ENCODE data around the gene R3HDM1.
"Not testable (repeated sequence)": the region's sequence is repeated elsewhere in the genome, so short reads cannot be mapped to it uniquely, and the experiment has no call there.

Gene R3HDM1

DNA sequence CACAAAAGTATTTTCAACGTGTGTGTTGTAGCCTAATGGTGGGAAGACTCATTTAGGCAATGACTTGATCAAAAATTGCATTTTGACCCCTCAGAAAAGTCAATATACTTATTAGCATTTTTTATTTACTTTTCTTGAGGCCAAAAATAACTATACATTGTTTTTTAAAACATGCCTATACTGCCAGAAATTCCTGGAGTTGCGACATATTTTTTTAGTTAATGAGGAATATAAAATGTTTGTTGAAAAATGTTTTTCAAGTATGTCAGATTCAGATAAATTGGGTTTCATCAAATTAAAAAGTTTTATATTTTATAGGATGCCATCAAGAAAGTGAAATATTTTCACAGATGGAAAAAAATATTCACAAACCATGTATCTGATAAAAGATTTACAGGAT is 39.6 kb downstream of the R3HDM1 start:
- DNase-seq (ENCODE audit: low read depth in 2 of 3, low spot score in 1 of 3): no peak

GRCh38 chr2:135573620-135574019 is 42.3 kb downstream of the R3HDM1 start:
- no peak for DNase-seq (ENCODE audit: low read depth in 2 of 3, low spot score in 1 of 3)

DNA sequence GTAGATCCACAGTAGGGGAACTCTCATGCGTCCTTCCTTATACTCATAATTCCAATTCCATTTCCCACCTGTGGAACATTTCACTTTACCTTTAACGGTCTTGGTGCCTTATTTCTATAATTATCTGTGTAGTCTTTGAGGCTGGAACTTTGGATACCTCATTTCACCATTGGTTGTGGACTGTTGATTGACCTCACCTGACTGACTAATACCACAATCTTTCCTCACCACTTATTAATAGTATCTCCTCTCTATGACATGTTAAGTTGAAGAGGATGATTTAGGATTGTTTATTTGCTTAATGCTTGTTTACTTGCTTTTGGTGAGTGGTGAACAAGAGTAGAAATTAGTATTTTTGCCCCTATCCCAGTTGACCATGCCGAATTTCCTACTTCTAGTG is 50.0 kb downstream of the R3HDM1 start:
- DNase-seq (ENCODE audit: low read depth in 2 of 3, low spot score in 1 of 3): no peak

DNA sequence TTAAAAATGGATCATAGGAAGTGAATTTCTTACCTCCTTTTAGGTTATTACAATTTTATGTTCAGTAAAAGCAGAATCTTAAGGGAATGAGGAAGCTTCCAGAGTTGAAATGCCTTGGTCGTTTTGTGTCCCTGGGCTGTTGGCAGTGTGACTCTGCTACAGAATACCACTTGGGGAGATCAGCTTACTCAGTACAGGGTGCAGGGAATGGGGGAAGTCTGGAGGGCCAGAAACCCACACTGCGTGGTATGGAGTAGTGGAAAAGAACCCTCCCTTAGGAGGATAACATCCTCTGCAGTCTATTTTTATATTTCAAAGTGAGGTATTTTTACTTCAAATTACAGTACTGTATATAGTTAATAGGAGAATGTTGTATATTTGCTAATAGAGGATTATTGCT is 51.1 kb downstream of the R3HDM1 start:
- DNase-seq (ENCODE audit: low read depth in 2 of 3, low spot score in 1 of 3): no peak

GRCh38 chr2:135585586-135585985 is 54.3 kb downstream of the R3HDM1 start:
- DNase-seq (ENCODE audit: low read depth in 2 of 3, low spot score in 1 of 3): no peak

DNA sequence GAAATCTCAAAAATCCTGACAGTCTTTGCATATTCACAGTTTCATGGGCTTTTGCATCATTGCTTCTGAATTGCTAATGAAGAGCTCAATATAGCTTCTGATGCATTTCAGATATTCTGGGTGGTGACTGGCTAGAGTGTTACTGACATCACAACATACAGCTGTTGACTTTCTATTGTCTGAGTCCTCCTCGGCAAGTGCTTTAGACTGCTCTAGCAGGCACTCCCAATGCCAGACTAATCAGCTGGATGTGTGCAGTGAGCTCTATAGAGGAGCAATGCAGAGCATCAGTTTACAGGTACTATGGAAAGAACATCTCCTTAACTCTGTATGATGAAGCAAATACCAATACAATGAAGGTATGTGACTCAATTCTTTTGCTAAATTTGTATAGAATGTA is 54.9 kb downstream of the R3HDM1 start:
- no peak for DNase-seq (ENCODE audit: low read depth in 2 of 3, low spot score in 1 of 3)

- DNase-seq (ENCODE audit: low read depth in 2 of 3, low spot score in 1 of 3): no peak
These were observed 56.7 kb downstream of the R3HDM1 start for GRCh38 chr2:135587958-135588357.

- DNase-seq (ENCODE audit: low read depth in 2 of 3, low spot score in 1 of 3): no peak
These were observed 59.5 kb downstream of the R3HDM1 start for GRCh38 chr2:135590619-135591260.

DNA sequence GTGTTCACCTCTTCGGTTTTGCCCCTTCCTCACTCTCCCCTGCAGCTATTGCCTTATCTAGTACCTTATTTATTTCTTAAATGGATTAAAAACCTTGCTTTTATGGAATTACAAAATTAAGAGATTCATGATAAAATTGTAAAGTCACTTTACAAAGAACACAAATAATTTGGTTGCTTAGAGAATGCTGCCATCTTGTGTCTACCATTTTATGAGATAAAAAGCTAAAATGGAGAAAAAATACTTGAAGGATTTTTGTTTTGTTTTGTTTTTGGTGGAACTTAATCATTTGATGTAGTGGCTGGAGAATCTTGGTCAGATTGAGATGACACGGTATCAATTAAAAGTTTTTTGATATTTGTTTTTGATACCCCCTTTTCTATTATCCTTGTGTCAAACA is 69.6 kb downstream of the R3HDM1 start:
- DNase-seq (ENCODE audit: low read depth in 2 of 3, low spot score in 1 of 3): no peak

- no peak for DNase-seq (ENCODE audit: low read depth in 2 of 3, low spot score in 1 of 3)
These were observed 72.3 kb downstream of the R3HDM1 start for GRCh38 chr2:135603543-135603942.

DNA sequence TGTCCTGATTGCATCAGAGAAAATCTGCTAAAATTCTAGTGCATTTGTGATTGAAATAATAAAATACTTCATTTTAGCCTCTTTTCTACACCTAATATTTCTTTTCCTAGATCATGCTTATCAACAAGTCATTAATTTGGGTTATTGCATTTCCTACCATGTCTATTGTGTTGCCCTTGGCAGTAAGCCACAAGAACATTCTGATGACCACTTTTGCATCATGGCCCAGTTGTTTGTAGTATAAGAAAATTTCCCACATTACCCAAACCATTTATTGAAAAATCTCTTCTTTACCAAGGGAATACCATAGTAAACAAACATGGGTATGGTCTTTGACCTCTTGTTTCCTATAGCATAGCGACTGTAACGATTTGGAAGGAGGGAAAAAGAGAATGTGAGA is 76.3 kb downstream of the R3HDM1 start:
- no peak for DNase-seq (ENCODE audit: low read depth in 2 of 3, low spot score in 1 of 3)

GRCh38 chr2:135612319-135612718 is 81.0 kb downstream of the R3HDM1 start:
- DNase-seq (ENCODE audit: low read depth in 2 of 3, low spot score in 1 of 3): no peak

GRCh38 chr2:135615404-135615803 is 84.1 kb downstream of the R3HDM1 start:
- no peak for DNase-seq (ENCODE audit: low read depth in 2 of 3, low spot score in 1 of 3)

- DNase-seq (ENCODE audit: low read depth in 2 of 3, low spot score in 1 of 3): no peak
These were observed 86.3 kb downstream of the R3HDM1 start for GRCh38 chr2:135617501-135618015.

GRCh38 chr2:135620198-135620597 is 88.9 kb downstream of the R3HDM1 start:
- DNase-seq (ENCODE audit: low read depth in 2 of 3, low spot score in 1 of 3): no peak

DNA sequence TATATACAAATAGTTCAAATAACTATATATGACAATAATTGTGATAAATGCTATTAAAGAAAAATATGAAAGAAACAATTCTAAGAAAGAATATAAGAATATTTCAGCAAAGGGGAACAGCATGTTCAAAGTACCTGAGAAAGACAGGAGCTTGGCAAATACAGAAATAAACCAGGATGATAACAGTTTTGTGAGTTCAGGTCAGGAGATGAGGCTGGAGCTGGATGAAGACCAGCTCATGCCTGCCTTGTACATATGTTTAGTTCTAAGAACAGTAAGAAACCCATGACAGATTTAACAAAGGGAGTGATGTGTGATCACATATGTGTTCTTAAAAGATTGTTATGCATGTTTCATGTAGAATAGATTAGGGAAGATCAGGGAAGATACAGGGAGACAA is 98.2 kb downstream of the R3HDM1 start:
- no peak for DNase-seq (ENCODE audit: low read depth in 2 of 3, low spot score in 1 of 3)

GRCh38 chr2:135630034-135630433 is 98.8 kb downstream of the R3HDM1 start:
- DNase-seq (ENCODE audit: low read depth in 2 of 3, low spot score in 1 of 3): not testable (repeated sequence)

- DNase-seq (ENCODE audit: low read depth in 2 of 3, low spot score in 1 of 3): no peak
These were observed 99.2 kb downstream of the R3HDM1 start for GRCh38 chr2:135630488-135630887.

DNA sequence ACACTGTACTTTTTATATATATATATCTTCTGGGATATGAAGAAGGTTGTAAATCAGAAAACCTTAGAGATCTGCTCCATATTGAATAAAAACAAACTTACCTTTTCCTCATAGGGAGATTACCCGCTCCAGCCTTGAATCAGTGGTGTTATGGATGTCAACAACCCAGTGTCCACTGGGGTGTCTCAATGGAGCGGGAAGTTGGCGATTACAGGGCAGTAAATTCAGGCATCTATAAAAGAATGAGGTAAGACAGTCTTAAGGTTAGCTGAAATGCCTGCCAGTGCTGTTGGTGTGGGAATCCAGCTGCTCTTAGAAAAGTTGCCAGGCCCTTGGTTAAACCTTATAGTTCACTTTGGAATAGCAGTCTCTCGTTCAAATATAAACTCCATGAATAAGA is 102.3 kb downstream of the R3HDM1 start:
- DNase-seq (ENCODE audit: low read depth in 2 of 3, low spot score in 1 of 3): no peak

DNA sequence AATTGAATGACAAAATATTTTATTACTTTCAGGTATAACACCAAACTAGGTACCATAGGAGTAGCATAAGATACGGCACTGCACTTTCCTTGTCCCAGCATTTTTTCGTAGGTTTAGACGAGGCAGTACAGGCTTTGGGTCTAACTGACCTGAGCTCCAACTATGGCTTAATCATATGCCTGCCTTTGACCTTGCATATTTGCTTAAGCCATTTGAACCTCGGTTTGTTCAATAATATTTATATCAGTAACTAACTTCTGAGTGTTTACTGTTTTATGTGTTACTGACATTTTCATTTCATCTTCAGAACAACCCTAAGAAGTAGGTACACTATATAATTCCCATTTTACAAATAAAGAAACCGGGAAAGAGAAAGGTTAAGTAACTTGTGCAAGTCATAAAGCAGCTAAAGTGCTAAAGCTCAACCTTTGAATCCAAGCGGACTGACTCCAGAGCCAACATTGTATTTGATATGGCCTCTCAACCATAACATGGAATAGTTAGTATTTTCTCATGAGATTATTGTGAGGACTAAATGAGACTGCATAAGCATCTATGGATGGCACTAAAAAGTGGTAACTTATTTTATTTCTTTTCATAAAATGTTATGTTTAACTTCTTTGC is 104.0 kb downstream of the R3HDM1 start:
- DNase-seq (ENCODE audit: low read depth in 2 of 3, low spot score in 1 of 3): no peak

GRCh38 chr2:135636982-135637381 is 105.7 kb downstream of the R3HDM1 start:
- no peak for DNase-seq (ENCODE audit: low read depth in 2 of 3, low spot score in 1 of 3)

DNA sequence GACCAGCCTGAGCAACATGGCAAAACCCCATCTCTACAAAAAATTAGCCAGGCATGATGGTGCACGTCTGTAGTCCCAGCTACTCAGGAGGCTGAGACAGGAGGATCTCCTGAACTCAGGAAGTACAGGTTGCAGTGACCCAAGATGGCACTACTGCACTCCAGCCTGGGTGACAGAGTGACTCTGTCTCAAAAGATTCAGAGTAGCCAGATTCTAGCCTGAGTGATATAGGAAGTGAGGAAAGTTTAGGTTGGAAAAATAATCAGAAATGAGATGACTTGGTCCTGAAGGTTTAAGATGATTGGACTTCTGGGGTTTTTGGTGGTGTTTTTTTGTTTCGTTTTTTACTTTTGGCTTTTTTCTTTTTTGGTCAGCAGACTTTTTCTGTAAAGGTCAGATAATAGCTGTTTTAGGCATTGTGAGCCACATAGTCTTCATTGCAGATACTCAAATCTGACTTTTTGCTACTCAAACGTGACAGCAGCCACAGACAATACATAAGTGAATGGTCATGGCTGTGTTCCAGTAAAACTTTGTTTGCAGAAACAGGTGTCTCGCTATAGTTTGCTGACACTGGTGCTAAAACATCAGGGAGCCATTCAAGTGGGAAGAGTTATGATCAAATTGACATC is 106.3 kb downstream of the R3HDM1 start:
- no peak for DNase-seq (ENCODE audit: low read depth in 2 of 3, low spot score in 1 of 3)

GRCh38 chr2:135638825-135639224 is 107.5 kb downstream of the R3HDM1 start:
- DNase-seq (ENCODE audit: low read depth in 2 of 3, low spot score in 1 of 3): no peak

All from stimulated activated CD4-positive, alpha-beta T cell treated with anti-CD3 and anti-CD28 coated beads, Interleukin-12 subunit alpha, Interleukin-12 subunit beta, amount 100 ng/mL, for 48 hours (primary cell).